Measurements from ENCODE around the gene MEIKIN. TPM values are rescaled to one million over a fixed set of nuclear protein-coding genes. Genes with fewer than 3 reads are reported as not detected.

MEIKIN gene
- polyA plus RNA-seq, 1 donor from 2014 or later: not detected

DNA sequence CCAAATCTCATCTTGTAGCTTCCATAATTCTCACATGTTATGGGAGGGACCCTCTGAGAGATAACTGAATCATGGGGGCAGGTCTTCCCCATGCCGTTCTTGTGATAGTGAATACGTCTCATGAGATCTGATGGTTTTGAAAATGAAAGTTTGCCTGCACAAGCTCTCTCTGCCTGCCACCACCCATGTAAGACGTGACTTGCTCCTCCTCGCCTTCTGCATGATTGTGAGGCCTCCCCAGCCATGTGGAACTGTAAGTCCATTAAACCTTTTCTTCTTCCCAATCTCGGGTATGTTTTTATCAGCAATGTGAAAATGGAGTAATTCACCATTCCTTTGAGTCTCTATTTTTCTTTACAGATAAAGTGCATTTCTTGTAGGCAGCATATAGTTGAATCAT, 81.8 kb downstream of the MEIKIN start:
- H3F3A ChIP-seq (ENCODE audit: insufficient read depth, low read length, poor library complexity, severe bottlenecking): no peaks in the 10 kb centered on the region
- H3K36me3 ChIP-seq (ENCODE audit: insufficient read depth, low read length): no peaks in the 10 kb centered on the region
- H3K9me3 ChIP-seq (ENCODE audit: low read length): peaks cover 11% of the 10 kb centered on the region
- H3K27me3 ChIP-seq (ENCODE audit: insufficient read depth, low read depth, low read length): no peaks in the 10 kb centered on the region
- H3K79me2 ChIP-seq (replicated peaks; ENCODE audit: insufficient read depth, low read length): no peaks in the 10 kb centered on the region
- no peaks in the 10 kb centered on the region for H3K9me2 ChIP-seq (ENCODE audit: insufficient read depth, low read length)
- TF ChIP-seq EP300 (conservative IDR thresholded peaks at IDR 0.05; ENCODE audit: poor library complexity, severe bottlenecking) (no peak), POLR2AphosphoS5 (IDR thresholded peaks at IDR 0.05) (no peak), MXI1 (conservative IDR thresholded peaks at IDR 0.05; ENCODE audit: poor library complexity, severe bottlenecking) (no peak), TAF1 (IDR thresholded peaks at IDR 0.05; ENCODE audit: low read depth) (no peak), EZH2 (IDR thresholded peaks at IDR 0.05; ENCODE audit: borderline replicate concordance, insufficient read depth, low read length, poor library complexity, severe bottlenecking) (no peak), RAD21 (conservative IDR thresholded peaks at IDR 0.05) (no peak), SMC3 (conservative IDR thresholded peaks at IDR 0.05; ENCODE audit: poor library complexity) (no peak)
- TF ChIP-seq, protein P1, sequence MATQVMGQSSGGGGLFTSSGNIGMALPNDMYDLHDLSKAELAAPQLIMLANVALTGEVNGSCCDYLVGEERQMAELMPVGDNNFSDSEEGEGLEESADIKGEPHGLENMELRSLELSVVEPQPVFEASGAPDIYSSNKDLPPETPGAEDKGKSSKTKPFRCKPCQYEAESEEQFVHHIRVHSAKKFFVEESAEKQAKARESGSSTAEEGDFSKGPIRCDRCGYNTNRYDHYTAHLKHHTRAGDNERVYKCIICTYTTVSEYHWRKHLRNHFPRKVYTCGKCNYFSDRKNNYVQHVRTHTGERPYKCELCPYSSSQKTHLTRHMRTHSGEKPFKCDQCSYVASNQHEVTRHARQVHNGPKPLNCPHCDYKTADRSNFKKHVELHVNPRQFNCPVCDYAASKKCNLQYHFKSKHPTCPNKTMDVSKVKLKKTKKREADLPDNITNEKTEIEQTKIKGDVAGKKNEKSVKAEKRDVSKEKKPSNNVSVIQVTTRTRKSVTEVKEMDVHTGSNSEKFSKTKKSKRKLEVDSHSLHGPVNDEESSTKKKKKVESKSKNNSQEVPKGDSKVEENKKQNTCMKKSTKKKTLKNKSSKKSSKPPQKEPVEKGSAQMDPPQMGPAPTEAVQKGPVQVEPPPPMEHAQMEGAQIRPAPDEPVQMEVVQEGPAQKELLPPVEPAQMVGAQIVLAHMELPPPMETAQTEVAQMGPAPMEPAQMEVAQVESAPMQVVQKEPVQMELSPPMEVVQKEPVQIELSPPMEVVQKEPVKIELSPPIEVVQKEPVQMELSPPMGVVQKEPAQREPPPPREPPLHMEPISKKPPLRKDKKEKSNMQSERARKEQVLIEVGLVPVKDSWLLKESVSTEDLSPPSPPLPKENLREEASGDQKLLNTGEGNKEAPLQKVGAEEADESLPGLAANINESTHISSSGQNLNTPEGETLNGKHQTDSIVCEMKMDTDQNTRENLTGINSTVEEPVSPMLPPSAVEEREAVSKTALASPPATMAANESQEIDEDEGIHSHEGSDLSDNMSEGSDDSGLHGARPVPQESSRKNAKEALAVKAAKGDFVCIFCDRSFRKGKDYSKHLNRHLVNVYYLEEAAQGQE (IDR thresholded peaks at IDR 0.05; ENCODE audit: borderline replicate concordance): no peak
- TF ChIP-seq, protein P2, sequence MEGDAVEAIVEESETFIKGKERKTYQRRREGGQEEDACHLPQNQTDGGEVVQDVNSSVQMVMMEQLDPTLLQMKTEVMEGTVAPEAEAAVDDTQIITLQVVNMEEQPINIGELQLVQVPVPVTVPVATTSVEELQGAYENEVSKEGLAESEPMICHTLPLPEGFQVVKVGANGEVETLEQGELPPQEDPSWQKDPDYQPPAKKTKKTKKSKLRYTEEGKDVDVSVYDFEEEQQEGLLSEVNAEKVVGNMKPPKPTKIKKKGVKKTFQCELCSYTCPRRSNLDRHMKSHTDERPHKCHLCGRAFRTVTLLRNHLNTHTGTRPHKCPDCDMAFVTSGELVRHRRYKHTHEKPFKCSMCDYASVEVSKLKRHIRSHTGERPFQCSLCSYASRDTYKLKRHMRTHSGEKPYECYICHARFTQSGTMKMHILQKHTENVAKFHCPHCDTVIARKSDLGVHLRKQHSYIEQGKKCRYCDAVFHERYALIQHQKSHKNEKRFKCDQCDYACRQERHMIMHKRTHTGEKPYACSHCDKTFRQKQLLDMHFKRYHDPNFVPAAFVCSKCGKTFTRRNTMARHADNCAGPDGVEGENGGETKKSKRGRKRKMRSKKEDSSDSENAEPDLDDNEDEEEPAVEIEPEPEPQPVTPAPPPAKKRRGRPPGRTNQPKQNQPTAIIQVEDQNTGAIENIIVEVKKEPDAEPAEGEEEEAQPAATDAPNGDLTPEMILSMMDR (IDR thresholded peaks at IDR 0.05; ENCODE audit: poor library complexity, severe bottlenecking): no peak
- no peak overlapping the region for H3K4me3 ChIP-seq (ENCODE audit: low read length)
- no peak overlapping the region for H3K4me2 ChIP-seq (ENCODE audit: low read length)
- no peak overlapping the region for H3K27ac ChIP-seq (ENCODE audit: low read length)
- no peaks in the 10 kb centered on the region for H4K20me1 ChIP-seq (ENCODE audit: insufficient read depth)
- no peak overlapping the region for H2AFZ ChIP-seq (ENCODE audit: low read depth, low read length)
- no peak overlapping the region for H3K9ac ChIP-seq (ENCODE audit: low read length)

DNA sequence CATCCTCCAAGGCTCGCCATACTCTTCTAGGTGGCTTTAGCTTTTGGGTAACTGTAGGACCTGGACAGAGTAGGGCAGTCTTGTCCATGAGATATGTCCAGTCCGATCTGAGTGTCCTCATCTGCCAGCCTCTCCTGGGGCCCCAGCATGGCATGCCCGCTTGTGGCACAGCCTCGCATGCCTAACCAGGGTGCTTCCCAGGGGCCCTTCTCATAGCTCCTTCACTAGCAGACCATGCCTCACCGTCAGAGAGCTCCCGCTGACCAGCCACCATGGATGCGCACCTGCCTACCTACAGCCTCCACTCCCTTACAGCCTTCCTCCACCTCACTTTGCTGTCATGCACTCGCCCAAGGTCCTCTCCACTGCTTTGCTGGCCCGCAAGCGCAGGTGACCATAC, 88.1 kb downstream of the MEIKIN start:
- Histone ChIP-seq H3K36me3 (ENCODE audit: insufficient read depth, low read length) (no peaks in the 10 kb centered on the region), H3K4me3 (ENCODE audit: low read length) (no peak overlapping the region), H4K20me1 (ENCODE audit: insufficient read depth) (no peaks in the 10 kb centered on the region), H3K9me2 (ENCODE audit: insufficient read depth, low read length) (no peaks in the 10 kb centered on the region), H3F3A (ENCODE audit: insufficient read depth, low read length, poor library complexity, severe bottlenecking) (no peaks in the 10 kb centered on the region), H3K9me3 (ENCODE audit: low read length) (no peaks in the 10 kb centered on the region), H3K27ac (ENCODE audit: low read length) (no peak overlapping the region), H2AFZ (ENCODE audit: low read depth, low read length) (no peak overlapping the region), H3K27me3 (ENCODE audit: insufficient read depth, low read depth, low read length) (no peaks in the 10 kb centered on the region), H3K79me2 (replicated peaks; ENCODE audit: insufficient read depth, low read length) (no peaks in the 10 kb centered on the region), H3K9ac (ENCODE audit: low read length) (no peak overlapping the region), H3K4me2 (ENCODE audit: low read length) (no peak overlapping the region)
- no peak for TF ChIP-seq EZH2 (IDR thresholded peaks at IDR 0.05; ENCODE audit: borderline replicate concordance, insufficient read depth, low read length, poor library complexity, severe bottlenecking)
- TF ChIP-seq, protein P1 (IDR thresholded peaks at IDR 0.05; ENCODE audit: borderline replicate concordance): no peak
- no peak for TF ChIP-seq EP300 (conservative IDR thresholded peaks at IDR 0.05; ENCODE audit: poor library complexity, severe bottlenecking)
- TF ChIP-seq, protein P2 (IDR thresholded peaks at IDR 0.05; ENCODE audit: poor library complexity, severe bottlenecking): no peak
- TF ChIP-seq RAD21 (conservative IDR thresholded peaks at IDR 0.05): no peak
- TF ChIP-seq MXI1 (conservative IDR thresholded peaks at IDR 0.05; ENCODE audit: poor library complexity, severe bottlenecking): no peak
- TF ChIP-seq SMC3 (conservative IDR thresholded peaks at IDR 0.05; ENCODE audit: poor library complexity): no peak
- no peak for TF ChIP-seq TAF1 (IDR thresholded peaks at IDR 0.05; ENCODE audit: low read depth)
- TF ChIP-seq POLR2AphosphoS5 (IDR thresholded peaks at IDR 0.05): no peak

Measured in neural cell (in vitro differentiated cells).